Measurements from ENCODE around the gene ROBO1.
"Not testable (repeated sequence)": the region's sequence is repeated elsewhere in the genome, so short reads cannot be mapped to it uniquely, and the experiment has no call there.

The ROBO1 gene

DNA sequence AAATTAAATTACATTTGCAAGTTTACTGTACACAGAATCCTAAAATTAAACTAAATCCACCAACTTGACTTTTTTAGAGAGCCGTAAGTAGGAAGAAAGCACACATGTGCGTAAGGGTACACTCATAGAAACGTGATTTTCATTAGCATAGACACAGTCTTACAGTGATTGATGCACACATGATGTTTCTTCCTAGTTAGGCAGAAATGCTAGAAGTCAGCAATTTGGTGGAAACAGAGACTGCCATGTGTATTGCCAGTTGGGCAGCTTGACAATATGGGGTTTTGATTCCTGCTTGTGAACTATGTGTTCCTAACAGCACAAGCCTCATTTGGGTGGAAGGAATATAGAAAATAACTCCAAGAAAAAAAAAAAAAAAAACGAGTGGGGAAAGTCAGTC is 878.5 kb downstream of the ROBO1 start:
- Histone ChIP-seq H3K4me3 (ENCODE audit: low read length) (no peak overlapping the region), H3K36me3 (ENCODE audit: insufficient read depth, low read depth, low read length) (no peaks in the 10 kb centered on the region), H3K27me3 (ENCODE audit: insufficient read depth, low read length) (no peaks in the 10 kb centered on the region), H3K27ac (ENCODE audit: low read length) (no peak overlapping the region), H3K9me3 (ENCODE audit: insufficient read depth, low read depth, low read length) (no peaks in the 10 kb centered on the region), H3K4me1 (ENCODE audit: insufficient read depth, low read length) (no peaks in the 10 kb centered on the region; the same call in 1 of the 2 replicates), H3K9ac (ENCODE audit: low read depth, low read length) (no peak overlapping the region)

GRCh38 chr3:78888635-78889034 is 879.2 kb downstream of the ROBO1 start:
- Histone ChIP-seq H3K27ac (ENCODE audit: low read length) (no peak overlapping the region), H3K36me3 (ENCODE audit: insufficient read depth, low read depth, low read length) (no peaks in the 10 kb centered on the region), H3K27me3 (ENCODE audit: insufficient read depth, low read length) (no peaks in the 10 kb centered on the region), H3K4me1 (ENCODE audit: insufficient read depth, low read length) (no peaks in the 10 kb centered on the region; the same call in 1 of the 2 replicates), H3K9ac (ENCODE audit: low read depth, low read length) (no peak overlapping the region), H3K9me3 (ENCODE audit: insufficient read depth, low read depth, low read length) (no peaks in the 10 kb centered on the region), H3K4me3 (ENCODE audit: low read length) (no peak overlapping the region)

GRCh38 chr3:78887547-78888011 is 880.2 kb downstream of the ROBO1 start:
- H3K4me3 ChIP-seq (ENCODE audit: low read length), result no peak overlapping the region
- H3K4me1 ChIP-seq (ENCODE audit: insufficient read depth, low read length), result no peaks in the 10 kb centered on the region; the same call in 1 of the 2 replicates
- no peaks in the 10 kb centered on the region for H3K36me3 ChIP-seq (ENCODE audit: insufficient read depth, low read depth, low read length)
- no peak overlapping the region for H3K9ac ChIP-seq (ENCODE audit: low read depth, low read length)
- H3K9me3 ChIP-seq (ENCODE audit: insufficient read depth, low read depth, low read length), result no peaks in the 10 kb centered on the region
- H3K27ac ChIP-seq (ENCODE audit: low read length), result no peak overlapping the region
- H3K27me3 ChIP-seq (ENCODE audit: insufficient read depth, low read length), result no peaks in the 10 kb centered on the region

- H3K4me1 ChIP-seq (ENCODE audit: insufficient read depth, low read length), result no peaks in the 10 kb centered on the region; the same call in 1 of the 2 replicates
- H3K27ac ChIP-seq (ENCODE audit: low read length), result no peak overlapping the region
These were observed 880.8 kb downstream of the ROBO1 start for GRCh38 chr3:78887029-78887428.

DNA sequence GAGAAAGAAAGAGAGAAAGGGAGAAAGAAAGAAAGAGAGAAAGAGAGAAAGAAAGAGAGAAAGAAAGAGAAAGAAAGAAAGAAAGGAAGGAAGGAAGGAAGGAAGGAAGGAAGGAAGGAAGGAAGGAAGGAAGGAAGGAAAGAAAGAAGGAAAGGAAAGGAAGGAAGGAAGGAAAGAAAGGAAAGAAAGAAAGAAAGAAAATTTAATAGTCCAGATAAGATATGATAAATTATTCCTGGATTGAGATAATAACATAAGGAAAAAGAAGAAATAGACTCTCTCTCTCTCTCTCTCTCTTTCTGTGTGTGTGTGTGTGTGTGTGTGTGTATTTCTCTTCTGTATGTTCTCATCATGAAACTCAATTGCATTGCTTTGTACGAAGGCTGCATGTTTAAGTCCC is 883.2 kb downstream of the ROBO1 start:
- H3K4me3 ChIP-seq (ENCODE audit: low read length); H3K9ac ChIP-seq (ENCODE audit: low read depth, low read length); H3K27ac ChIP-seq (ENCODE audit: low read length); H3K27me3 ChIP-seq (ENCODE audit: insufficient read depth, low read length); H3K9me3 ChIP-seq (ENCODE audit: insufficient read depth, low read depth, low read length); H3K36me3 ChIP-seq (ENCODE audit: insufficient read depth, low read depth, low read length): not testable (repeated sequence)
- peaks cover 17% of the 10 kb centered on the region; the same call in 1 of the 2 replicates for H3K4me1 ChIP-seq (ENCODE audit: insufficient read depth, low read length)

More at GRCh38 chr3:78887029-78887428, 880.8 kb downstream of the ROBO1 start:
- Histone ChIP-seq H3K4me3 (ENCODE audit: low read length) (no peak overlapping the region), H3K9ac (ENCODE audit: low read depth, low read length) (no peak overlapping the region), H3K36me3 (ENCODE audit: insufficient read depth, low read depth, low read length) (no peaks in the 10 kb centered on the region), H3K9me3 (ENCODE audit: insufficient read depth, low read depth, low read length) (no peaks in the 10 kb centered on the region), H3K27me3 (ENCODE audit: insufficient read depth, low read length) (no peaks in the 10 kb centered on the region)

DNA sequence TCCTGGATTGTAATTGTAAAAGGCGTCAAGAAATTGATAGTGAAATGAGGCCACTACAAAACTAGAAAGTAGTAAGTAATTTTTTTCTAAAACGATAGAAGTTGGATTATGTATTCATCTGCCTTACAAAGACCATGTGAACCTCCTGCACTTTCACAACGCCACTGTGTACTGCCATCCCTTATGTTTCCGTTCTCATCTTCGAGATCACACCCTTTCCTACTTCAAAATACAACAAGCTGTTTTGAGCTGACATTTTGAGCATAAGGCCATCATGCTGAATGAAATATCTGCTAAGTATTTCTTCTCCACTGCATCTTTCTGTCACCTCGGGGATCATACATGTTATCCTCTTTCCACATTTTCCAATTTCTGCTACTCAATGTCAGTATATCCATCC is 885.5 kb downstream of the ROBO1 start:
- H3K27me3 ChIP-seq (ENCODE audit: insufficient read depth, low read length), result no peaks in the 10 kb centered on the region
- H3K36me3 ChIP-seq (ENCODE audit: insufficient read depth, low read depth, low read length), result no peaks in the 10 kb centered on the region
- no peak overlapping the region for H3K9ac ChIP-seq (ENCODE audit: low read depth, low read length)
- H3K4me3 ChIP-seq (ENCODE audit: low read length), result no peak overlapping the region
- H3K4me1 ChIP-seq (ENCODE audit: insufficient read depth, low read length), result peaks cover 29% of the 10 kb centered on the region; the same call in 1 of the 2 replicates
- no peak overlapping the region for H3K27ac ChIP-seq (ENCODE audit: low read length)
- H3K9me3 ChIP-seq (ENCODE audit: insufficient read depth, low read depth, low read length), result no peaks in the 10 kb centered on the region

DNA sequence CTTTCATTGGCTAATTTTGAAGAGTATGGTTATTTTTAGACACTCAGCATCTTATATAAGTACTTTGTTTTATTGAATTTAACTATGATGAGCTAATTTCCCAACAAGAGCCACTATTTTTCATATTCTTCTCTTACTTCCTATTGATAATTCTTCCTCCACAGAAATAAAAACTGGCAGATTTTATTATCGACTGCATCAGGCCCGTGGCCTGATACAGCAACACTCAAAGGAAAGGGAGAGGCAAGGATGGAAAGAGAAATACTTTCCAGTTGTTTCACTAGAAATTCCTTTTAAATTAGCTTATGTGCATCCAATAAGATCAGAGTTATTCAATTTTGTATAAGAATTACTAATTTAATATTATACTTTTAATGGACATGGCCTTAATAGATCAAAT is 886.3 kb downstream of the ROBO1 start:
- peaks cover 30% of the 10 kb centered on the region; the same call in 1 of the 2 replicates for H3K4me1 ChIP-seq (ENCODE audit: insufficient read depth, low read length)
- no peak overlapping the region for H3K27ac ChIP-seq (ENCODE audit: low read length)

GRCh38 chr3:78880603-78881461 is 887.0 kb downstream of the ROBO1 start:
- peaks cover 30% of the 10 kb centered on the region; the same call in 1 of the 2 replicates for H3K4me1 ChIP-seq (ENCODE audit: insufficient read depth, low read length)
- H3K9me3 ChIP-seq (ENCODE audit: insufficient read depth, low read depth, low read length), result no peaks in the 10 kb centered on the region
- no peaks in the 10 kb centered on the region for H3K36me3 ChIP-seq (ENCODE audit: insufficient read depth, low read depth, low read length)
- no peaks in the 10 kb centered on the region for H3K27me3 ChIP-seq (ENCODE audit: insufficient read depth, low read length)
- no peak overlapping the region for H3K4me3 ChIP-seq (ENCODE audit: low read length)
- H3K9ac ChIP-seq (ENCODE audit: low read depth, low read length), result no peak overlapping the region
- H3K27ac ChIP-seq (ENCODE audit: low read length), result no peak overlapping the region

More for the DNA sequence above, 886.3 kb downstream of the ROBO1 start:
- no peaks in the 10 kb centered on the region for H3K9me3 ChIP-seq (ENCODE audit: insufficient read depth, low read depth, low read length)
- H3K36me3 ChIP-seq (ENCODE audit: insufficient read depth, low read depth, low read length), result no peaks in the 10 kb centered on the region
- no peak overlapping the region for H3K9ac ChIP-seq (ENCODE audit: low read depth, low read length)
- no peak overlapping the region for H3K4me3 ChIP-seq (ENCODE audit: low read length)
- no peaks in the 10 kb centered on the region for H3K27me3 ChIP-seq (ENCODE audit: insufficient read depth, low read length)

DNA sequence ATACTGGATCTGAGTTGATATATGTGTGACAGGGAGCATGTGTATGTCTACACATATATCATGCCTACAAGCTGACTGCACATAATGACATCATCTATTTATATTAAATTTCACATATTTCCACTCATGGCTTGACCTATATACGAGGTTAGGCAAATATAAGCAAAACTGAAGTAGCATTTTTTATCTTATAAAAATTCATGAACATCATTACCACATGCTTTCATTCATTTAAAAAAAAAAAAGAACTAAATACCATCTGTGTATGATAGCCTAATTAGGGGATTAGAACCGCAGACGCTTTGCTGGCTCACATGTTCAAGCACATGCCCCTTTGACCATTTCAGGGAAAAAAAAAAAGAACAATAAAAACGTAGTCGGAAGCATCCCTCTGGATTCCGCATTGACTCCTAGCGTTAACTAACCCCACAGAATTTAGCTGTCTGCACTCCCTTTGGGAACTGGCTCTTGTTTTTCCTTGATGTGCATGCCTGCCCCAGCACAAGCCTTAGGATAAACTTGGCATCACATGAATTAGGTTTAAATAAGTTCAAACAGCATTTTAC is 888.4 kb downstream of the ROBO1 start:
- no peaks in the 10 kb centered on the region for H3K27me3 ChIP-seq (ENCODE audit: insufficient read depth, low read length)
- H3K4me1 ChIP-seq (ENCODE audit: insufficient read depth, low read length), result peaks cover 30% of the 10 kb centered on the region; the same call in 1 of the 2 replicates
- H3K27ac ChIP-seq (ENCODE audit: low read length), result no peak overlapping the region

GRCh38 chr3:78878789-78879188 is 889.0 kb downstream of the ROBO1 start:
- Histone ChIP-seq H3K4me3 (ENCODE audit: low read length) (no peak overlapping the region), H3K4me1 (ENCODE audit: insufficient read depth, low read length) (peaks cover 30% of the 10 kb centered on the region; the same call in 1 of the 2 replicates), H3K9ac (ENCODE audit: low read depth, low read length) (no peak overlapping the region), H3K27me3 (ENCODE audit: insufficient read depth, low read length) (no peaks in the 10 kb centered on the region), H3K9me3 (ENCODE audit: insufficient read depth, low read depth, low read length) (no peaks in the 10 kb centered on the region), H3K27ac (ENCODE audit: low read length) (no peak overlapping the region), H3K36me3 (ENCODE audit: insufficient read depth, low read depth, low read length) (no peaks in the 10 kb centered on the region)

More for the DNA sequence above, 888.4 kb downstream of the ROBO1 start:
- Histone ChIP-seq H3K4me3 (ENCODE audit: low read length) (no peak overlapping the region), H3K36me3 (ENCODE audit: insufficient read depth, low read depth, low read length) (no peaks in the 10 kb centered on the region), H3K9me3 (ENCODE audit: insufficient read depth, low read depth, low read length) (no peaks in the 10 kb centered on the region), H3K9ac (ENCODE audit: low read depth, low read length) (no peak overlapping the region)

- 0 out of 2 replicates have a peak overlapping the region, but pooled peaks have one; percentile 6 for H3K9ac ChIP-seq (ENCODE audit: low read depth, low read length)
- no peaks in the 10 kb centered on the region for H3K9me3 ChIP-seq (ENCODE audit: insufficient read depth, low read depth, low read length)
- H3K36me3 ChIP-seq (ENCODE audit: insufficient read depth, low read depth, low read length), result no peaks in the 10 kb centered on the region
- no peak overlapping the region for H3K4me3 ChIP-seq (ENCODE audit: low read length)
- H3K4me1 ChIP-seq (ENCODE audit: insufficient read depth, low read length), result peaks cover 38% of the 10 kb centered on the region
- peak overlapping the region; percentile 27 for H3K27ac ChIP-seq (ENCODE audit: low read length)
- no peaks in the 10 kb centered on the region for H3K27me3 ChIP-seq (ENCODE audit: insufficient read depth, low read length)
These were observed 889.8 kb downstream of the ROBO1 start for GRCh38 chr3:78878011-78878410.

- Histone ChIP-seq H3K9me3 (ENCODE audit: insufficient read depth, low read depth, low read length) (no peaks in the 10 kb centered on the region), H3K4me1 (ENCODE audit: insufficient read depth, low read length) (peaks cover 44% of the 10 kb centered on the region), H3K4me3 (ENCODE audit: low read length) (no peak overlapping the region), H3K27ac (ENCODE audit: low read length) (no peak overlapping the region), H3K36me3 (ENCODE audit: insufficient read depth, low read depth, low read length) (no peaks in the 10 kb centered on the region), H3K27me3 (ENCODE audit: insufficient read depth, low read length) (no peaks in the 10 kb centered on the region), H3K9ac (ENCODE audit: low read depth, low read length) (no peak overlapping the region)
These were observed 891.9 kb downstream of the ROBO1 start for GRCh38 chr3:78875851-78876250.
